H1 (cell line): ENCODE results near the gene TACR2. TPM values are rescaled to one million over a fixed set of nuclear protein-coding genes. Genes with fewer than 3 reads are reported as not detected.

Experiments
- CTCF ChIA-PET: fragments of 300-600 bp; sonication (Branson Sonifier 250); formaldehyde crosslinking; loops from one replicate; lab custom pipeline; 2021; ENCODE audit not compliant: partially characterized antibody; lab: Charles Lee
- POLR2A ChIA-PET: fragments of 300-600 bp; sonication (Branson Sonifier 250); formaldehyde crosslinking; loops from one replicate; lab custom pipeline; 2021; ENCODE audit warnings: inconsistent platforms; ENCODE audit not compliant: partially characterized antibody; lab: Charles Lee
- DNase-seq, 2 experiments: peaks; one replicate each; pipeline versions ENCODE4 v3.0.0 to v3.0.0-alpha.2; 2010 to 2022; ENCODE audit warnings: low spot score in 2 of 2, low read depth in 1 of 2, mixed read lengths in 1 of 2
- FAIRE-seq: peaks from 2 replicates; lab custom pipeline; 2011; peaks lifted over from hg19 to GRCh38; lab: Jason Lieb, UNC
- H2AFZ ChIP-seq: 2 replicates; pipeline ENCODE4 v1.8.1; 2012; ENCODE audit warnings: low read length, inconsistent platforms
- H2AK5ac ChIP-seq: 2 replicates; pipeline ENCODE4 v1.6.1; 2013; ENCODE audit warnings: low read depth, low read length
- H2BK120ac ChIP-seq: replicated peaks from 2 replicates; pipeline ENCODE3; 2013; ENCODE audit warnings: low read depth, low read length, inconsistent platforms
- H2BK12ac ChIP-seq: 2 replicates; pipeline ENCODE4 v1.6.1; 2013; ENCODE audit warnings: low read depth, low read length
- H2BK15ac ChIP-seq: 2 replicates; pipeline ENCODE4 v1.6.1; 2013; ENCODE audit warnings: low read length
- H2BK20ac ChIP-seq: 2 replicates; pipeline ENCODE4 v1.6.1; 2013; ENCODE audit warnings: low read length
- H2BK5ac ChIP-seq: 2 replicates; pipeline ENCODE4 v1.6.1; 2013; ENCODE audit warnings: low read depth, low read length
- H3K14ac ChIP-seq: 2 replicates; pipeline ENCODE4 v1.6.1; 2013; ENCODE audit warnings: inconsistent platforms; ENCODE audit not compliant: insufficient read length
- H3K18ac ChIP-seq: 2 replicates; pipeline ENCODE4 v1.6.1; 2013; ENCODE audit warnings: low read length; ENCODE audit errors: extremely low read depth
- H3K23ac ChIP-seq: 2 replicates; pipeline ENCODE4 v1.6.1; 2013; ENCODE audit warnings: inconsistent platforms; ENCODE audit not compliant: insufficient read length
- H3K23me2 ChIP-seq: 2 replicates; pipeline ENCODE4 v1.6.1; 2013; ENCODE audit warnings: low read depth, low read length
- H3K27ac ChIP-seq: 2 replicates; pipeline ENCODE4 v1.6.1; 2011; ENCODE audit warnings: low read depth, low read length, inconsistent platforms
- H3K27me3 ChIP-seq, 4 experiments: replicated peaks in 1 of 4; 1 replicate in 1 of 4; 2 replicates in 3 of 4; pipeline versions ENCODE4 v1.6.1 to v1.8.1; 2011 to 2013; ENCODE audit warnings: low read length in 3 of 4, mild to moderate bottlenecking in 3 of 4, inconsistent platforms in 2 of 4, mixed read lengths in 2 of 4, moderate library complexity in 1 of 4; ENCODE audit not compliant: control insufficient read depth in 3 of 4, insufficient read depth in 3 of 4; ENCODE audit errors: extremely low read depth in 1 of 4
- H3K36me3 ChIP-seq, 4 experiments: 2 replicates each; pipeline versions ENCODE4 v1.6.1 to v1.8.1; 2011 to 2013; ENCODE audit warnings: mild to moderate bottlenecking in 4 of 4, low read length in 3 of 4, moderate library complexity in 2 of 4, control low read depth in 1 of 4, inconsistent platforms in 1 of 4; ENCODE audit not compliant: insufficient read depth in 4 of 4, control insufficient read depth in 2 of 4
- H3K4ac ChIP-seq: replicated peaks from 2 replicates; pipeline ENCODE3; 2013; ENCODE audit warnings: low read length, low read depth, mixed read lengths, inconsistent platforms; ENCODE audit not compliant: insufficient read length
- H3K4me1 ChIP-seq, 4 experiments: replicated peaks in 1 of 4; 1 replicate in 1 of 4; 2 replicates in 3 of 4; pipeline versions ENCODE4 v1.6.1 to v1.8.1; 2011 to 2013; ENCODE audit warnings: low read length in 3 of 4, inconsistent platforms in 2 of 4, mixed read lengths in 1 of 4; ENCODE audit not compliant: insufficient read depth in 4 of 4, control insufficient read depth in 3 of 4
- H3K4me2 ChIP-seq, 2 experiments: 2 replicates each; pipeline versions ENCODE4 v1.6.1 to v1.8.1; 2011 to 2013; ENCODE audit warnings: low read depth in 2 of 2, low read length in 2 of 2, control low read depth in 1 of 2, inconsistent platforms in 1 of 2, mild to moderate bottlenecking in 1 of 2; ENCODE audit not compliant: insufficient read depth in 1 of 2
- H3K4me3 ChIP-seq, 4 experiments: fragments of 200-600, 300-600 bp in 1 of 4; sonication (generic), shearing (Covaris generic), sonication (Bioruptor Twin) in 1 of 4; 2 replicates each; pipeline versions ENCODE4 v1.5.1 to v1.8.1; 2011 to 2016; ENCODE audit warnings: low read length in 4 of 4, low read depth in 3 of 4, control low read depth in 2 of 4, inconsistent platforms in 2 of 4, mild to moderate bottlenecking in 2 of 4, mixed read lengths in 1 of 4, moderate library complexity in 1 of 4; ENCODE audit not compliant: insufficient read depth in 2 of 4; ENCODE audit errors: extremely low read depth in 1 of 4
- H3K56ac ChIP-seq: replicated peaks from 2 replicates; pipeline ENCODE3; 2013; ENCODE audit warnings: low read depth, mild to moderate bottlenecking, mixed read lengths, low read length, inconsistent platforms; ENCODE audit not compliant: insufficient read length
- H3K79me1 ChIP-seq: 2 replicates; pipeline ENCODE4 v1.6.1; 2013; ENCODE audit warnings: low read depth, low read length, control low read depth
- H3K79me2 ChIP-seq, 2 experiments: 2 replicates each; pipeline versions ENCODE4 v1.6.1 to v1.8.1; 2012 to 2013; ENCODE audit warnings: low read length in 2 of 2, mild to moderate bottlenecking in 2 of 2, inconsistent platforms in 1 of 2; ENCODE audit not compliant: insufficient read depth in 2 of 2, control insufficient read depth in 1 of 2
- H3K9ac ChIP-seq, 4 experiments: replicated peaks in 1 of 4; 1 replicate in 1 of 4; 2 replicates in 3 of 4; pipeline versions ENCODE4 v1.6.1 to v1.8.1; 2011 to 2013; ENCODE audit warnings: low read depth in 3 of 4, low read length in 3 of 4, control low read depth in 2 of 4, mild to moderate bottlenecking in 2 of 4, moderate library complexity in 2 of 4, inconsistent platforms in 1 of 4; ENCODE audit errors: extremely low read depth in 1 of 4
- H3K9me3 ChIP-seq, 2 experiments: 2 replicates each; pipeline versions ENCODE4 v1.6.1 to v1.8.1; 2012 to 2013; ENCODE audit warnings: mild to moderate bottlenecking in 2 of 2, moderate library complexity in 2 of 2, control low read depth in 1 of 2, inconsistent platforms in 1 of 2, low read depth in 1 of 2, low read length in 1 of 2, mixed read lengths in 1 of 2; ENCODE audit not compliant: insufficient read depth in 2 of 2
- H4K20me1 ChIP-seq, 2 experiments: replicated peaks in 1 of 2; 2 replicates each; pipeline versions ENCODE3 to v1.8.1; 2011 to 2013; ENCODE audit warnings: inconsistent platforms in 2 of 2, low read length in 2 of 2, mild to moderate bottlenecking in 1 of 2; ENCODE audit not compliant: insufficient read depth in 2 of 2, control insufficient read depth in 1 of 2
- H4K5ac ChIP-seq: 2 replicates; pipeline ENCODE4 v1.6.1; 2013; ENCODE audit warnings: low read length, low read depth, mixed read lengths, inconsistent platforms; ENCODE audit not compliant: insufficient read length
- H4K8ac ChIP-seq: 2 replicates; pipeline ENCODE4 v1.8.0; 2013; ENCODE audit warnings: mild to moderate bottlenecking, moderate library complexity, low read length, inconsistent platforms; ENCODE audit not compliant: insufficient read depth; ENCODE audit errors: extremely low read depth
- H4K91ac ChIP-seq: replicated peaks from 2 replicates; pipeline ENCODE3; 2013; ENCODE audit warnings: low read length, mixed read lengths, inconsistent platforms; ENCODE audit not compliant: insufficient read length
- BCL11A ChIP-seq, 2 experiments: IDR thresholded peaks; one replicate each; pipeline ENCODE4 v1.6.1; 2011; ENCODE audit warnings: low read depth in 2 of 2, low read length in 2 of 2, mild to moderate bottlenecking in 2 of 2
- BRCA1 ChIP-seq: IDR thresholded peaks from 2 replicates; pipeline ENCODE4 v1.6.1; 2012; ENCODE audit warnings: low read depth, low read length, improper control_type of control experiment
- EZH2 ChIP-seq: fragments of 200-600 bp; sonication (generic); IDR thresholded peaks from 2 replicates; pipeline ENCODE4 v1.7.1; 2012; ENCODE audit warnings: low read depth, mild to moderate bottlenecking, moderate library complexity, low read length, inconsistent platforms; ENCODE audit not compliant: severe bottlenecking
- JUN ChIP-seq: IDR thresholded peaks from 2 replicates; pipeline ENCODE4 v1.6.1; 2011; ENCODE audit warnings: low read depth, mild to moderate bottlenecking, improper control_type of control experiment, low read length
- POLR2A ChIP-seq, 2 experiments: IDR thresholded peaks; 1 replicate in 1 of 2; 2 replicates in 1 of 2; pipeline ENCODE4 v1.6.1; 2011; ENCODE audit warnings: low read depth in 2 of 2, low read length in 2 of 2, mild to moderate bottlenecking in 2 of 2; ENCODE audit errors: control extremely low read depth in 1 of 2
- POLR2AphosphoS5 ChIP-seq: IDR thresholded peaks from 2 replicates; pipeline ENCODE4 v1.6.1; 2011; ENCODE audit warnings: low read depth, low read length
- RAD21 ChIP-seq, 2 experiments: IDR thresholded peaks in 1 of 2; conservative IDR thresholded peaks in 1 of 2; 2 replicates each; pipeline ENCODE4 v1.6.1; 2011; ENCODE audit warnings: low read depth in 2 of 2, low read length in 2 of 2, improper control_type of control experiment in 1 of 2, inconsistent platforms in 1 of 2, mild to moderate bottlenecking in 1 of 2, moderate library complexity in 1 of 2
- RXRA ChIP-seq: IDR thresholded peaks from 2 replicates; pipeline ENCODE4 v1.6.1; 2011; ENCODE audit warnings: low read depth, mild to moderate bottlenecking, low read length, moderate library complexity; ENCODE audit not compliant: insufficient read depth
- SIX5 ChIP-seq: IDR thresholded peaks from 2 replicates; pipeline ENCODE4 v1.6.1; 2011; ENCODE audit warnings: mild to moderate bottlenecking, low read depth, low read length
- SP4 ChIP-seq: IDR thresholded peaks from 2 replicates; pipeline ENCODE4 v1.6.1; 2012; ENCODE audit warnings: low read length, inconsistent platforms
- SRF ChIP-seq: IDR thresholded peaks from 2 replicates; pipeline ENCODE4 v1.6.1; 2011; ENCODE audit warnings: mild to moderate bottlenecking, low read depth, low read length, moderate library complexity
- TCF12 ChIP-seq: IDR thresholded peaks from 2 replicates; pipeline ENCODE4 v1.6.1; 2011; ENCODE audit warnings: low read depth, mild to moderate bottlenecking, low read length
- WGBS, 2 experiments: shearing (Covaris generic) in 1 of 2; methylation state at CpG; one replicate each; pipeline versions ENCODE4 v1.1.6 to v1.1.7; 2013 to 2015; ENCODE audit warnings: low lambda C conversion rate in 2 of 2, mixed read lengths in 2 of 2, inconsistent platforms in 1 of 2, low coverage in 1 of 2, missing lambda C conversion rate in 1 of 2; ENCODE audit not compliant: insufficient replicate concordance in 2 of 2, insufficient coverage in 1 of 2, insufficient read length in 1 of 2; ENCODE audit errors: extremely low coverage in 1 of 2, missing lambda C conversion rate in 1 of 2; 5-methylcytosine and 5-hydroxymethylcytosine counted together
- polyA plus RNA-seq, 7 experiments: library from polyadenylated mRNA; depleted of rRNA in 3 of 7; stranded (reverse) in 5 of 7; unstranded in 2 of 7; fragments of >200 nt in 5 of 7; fragments of 200-250 nt in 2 of 7; gene quantifications; 1 replicate in 5 of 7; 2 replicates in 1 of 7; 4 replicates in 1 of 7; pipeline versions ENCODE4 v1.2.1 to v1.2.3, GENCODE V29; 2011 to 2013; ENCODE audit warnings: missing spikeins in 2 of 7, mixed read lengths in 2 of 7
- total RNA-seq: library from RNA; stranded (reverse); fragmentation: NEBNext Ultra II Directional; extraction: Animal tissue kit (Norgen Biotek cat#: 25700); gene quantifications from 2 replicates; pipeline ENCODE4 v1.2.1, GENCODE V29; 2021
- TF ChIP-seq, protein P1 (sequence below): IDR thresholded peaks from 2 replicates; pipeline ENCODE4 v1.6.1; 2012; ENCODE audit warnings: inconsistent platforms
- TF ChIP-seq, protein P2 (sequence below): IDR thresholded peaks from 2 replicates; pipeline ENCODE4 v1.6.1; 2011; ENCODE audit warnings: low read length, improper control_type of control experiment

TACR2 gene
- total and polyA plus RNA-seq, 2 of the 8 experiments (the other 6 are each of a cell fraction or from before 2014, with no cell fraction given), result 0.06 TPM; not detected in 1

DNA sequence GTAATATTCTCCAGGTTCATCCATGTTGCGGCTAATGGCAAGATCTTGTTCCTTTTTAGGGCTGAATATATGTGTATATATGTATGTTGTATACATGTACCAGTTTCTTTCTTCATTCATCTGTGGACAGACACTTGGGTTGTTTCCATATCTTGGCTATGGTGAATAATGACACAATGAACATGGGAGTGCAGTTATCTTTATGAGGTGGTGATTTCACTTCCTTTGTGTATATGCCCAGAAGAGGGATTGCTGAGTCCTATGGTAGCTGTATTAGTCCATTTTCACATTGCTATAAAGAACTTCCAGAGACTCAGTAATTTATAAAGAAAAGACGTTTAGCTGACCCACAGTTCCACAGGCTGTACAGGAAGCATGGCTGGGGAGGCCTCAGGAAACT, 17.5 kb upstream of the TACR2 start:
- H3K79me2 ChIP-seq, result no peaks in the 10 kb centered on the region
- H3K36me3 ChIP-seq, result no peaks in the 10 kb centered on the region
- no peak overlapping the region for H2AFZ ChIP-seq
- no peaks in the 10 kb centered on the region for H3K23me2 ChIP-seq
- H3K56ac ChIP-seq, result no peak overlapping the region
- H4K5ac ChIP-seq, result no peak overlapping the region
- no peak overlapping the region for H4K8ac ChIP-seq
- H3K4ac ChIP-seq, result no peak overlapping the region
- no peak overlapping the region for H3K23ac ChIP-seq
- no peaks in the 10 kb centered on the region for H4K20me1 ChIP-seq
- H2BK5ac ChIP-seq, result no peak overlapping the region
- no peak overlapping the region for H2AK5ac ChIP-seq
- H2BK15ac ChIP-seq, result no peak overlapping the region
- DNase-seq (no peak), FAIRE-seq (no peak)
- CTCF ChIA-PET, result interaction anchor here (0.7 to 16.6 kb wide), 4 partner anchors 16 to 201 kb away, joined by 3 to 150 read pairs (median 3); partner anchors contain the start of gene TSPAN15
- H3K18ac ChIP-seq, result no peak overlapping the region
- H3K27ac ChIP-seq, result no peak overlapping the region
- H3K4me2 ChIP-seq, result no peak overlapping the region
- no peak overlapping the region for H3K4me3 ChIP-seq
- no peaks in the 10 kb centered on the region for H3K4me1 ChIP-seq
- no peaks in the 10 kb centered on the region for H3K9me3 ChIP-seq
- H3K27me3 ChIP-seq, result no peaks in the 10 kb centered on the region
- no peak overlapping the region for H3K9ac ChIP-seq
- no peak overlapping the region for H2BK12ac ChIP-seq
- no peak overlapping the region for H2BK120ac ChIP-seq
- no peak overlapping the region for H3K14ac ChIP-seq
- H2BK20ac ChIP-seq, result no peak overlapping the region
- 86% methylated on average over 2 of the region's 2 CpGs; no CpG with 5 or more reads in 1 of the 2 experiments for WGBS, 2 experiments
- POLR2A ChIA-PET, result no interaction called here
- no peaks in the 10 kb centered on the region for H3K79me1 ChIP-seq
- no peak overlapping the region for H4K91ac ChIP-seq
- no peak for TF ChIP-seq SP4
- TF ChIP-seq, protein P1, sequence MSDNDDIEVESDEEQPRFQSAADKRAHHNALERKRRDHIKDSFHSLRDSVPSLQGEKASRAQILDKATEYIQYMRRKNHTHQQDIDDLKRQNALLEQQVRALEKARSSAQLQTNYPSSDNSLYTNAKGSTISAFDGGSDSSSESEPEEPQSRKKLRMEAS, result no peak
- TF ChIP-seq BRCA1, result no peak
- no peak for TF ChIP-seq POLR2A (IDR thresholded peaks at IDR 0.05; ENCODE audit: control extremely low read depth in 1 of 2, low read depth in 2 of 2, low read length in 2 of 2)
- no peak for TF ChIP-seq RXRA
- TF ChIP-seq POLR2AphosphoS5, result no peak
- no peak for TF ChIP-seq JUN
- TF ChIP-seq BCL11A (IDR thresholded peaks at IDR 0.05; ENCODE audit: low read depth in 2 of 2, low read length in 2 of 2), result no peak
- no peak for TF ChIP-seq RAD21 (IDR thresholded peaks at IDR 0.05 in 1 of 2, conservative IDR thresholded peaks at IDR 0.05 in 1 of 2; ENCODE audit: low read depth in 2 of 2, low read length in 2 of 2)
- TF ChIP-seq EZH2, result no peak
- no peak for TF ChIP-seq SRF
- TF ChIP-seq SIX5, result no peak
- TF ChIP-seq, protein P2, sequence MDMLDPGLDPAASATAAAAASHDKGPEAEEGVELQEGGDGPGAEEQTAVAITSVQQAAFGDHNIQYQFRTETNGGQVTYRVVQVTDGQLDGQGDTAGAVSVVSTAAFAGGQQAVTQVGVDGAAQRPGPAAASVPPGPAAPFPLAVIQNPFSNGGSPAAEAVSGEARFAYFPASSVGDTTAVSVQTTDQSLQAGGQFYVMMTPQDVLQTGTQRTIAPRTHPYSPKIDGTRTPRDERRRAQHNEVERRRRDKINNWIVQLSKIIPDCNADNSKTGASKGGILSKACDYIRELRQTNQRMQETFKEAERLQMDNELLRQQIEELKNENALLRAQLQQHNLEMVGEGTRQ, result no peak
- no peak for TF ChIP-seq TCF12
